H1 (cell line): ENCODE results near the gene EDEM2. TPM values are rescaled to one million over a fixed set of nuclear protein-coding genes. Genes with fewer than 3 reads are reported as not detected.

Experiments
- CTCF ChIA-PET: fragments of 300-600 bp; sonication (Branson Sonifier 250); formaldehyde crosslinking; loops from one replicate; lab custom pipeline; 2021; ENCODE audit not compliant: partially characterized antibody; lab: Charles Lee
- POLR2A ChIA-PET: fragments of 300-600 bp; sonication (Branson Sonifier 250); formaldehyde crosslinking; loops from one replicate; lab custom pipeline; 2021; ENCODE audit warnings: inconsistent platforms; ENCODE audit not compliant: partially characterized antibody; lab: Charles Lee
- DNase-seq, 2 experiments: peaks; one replicate each; pipeline versions ENCODE4 v3.0.0 to v3.0.0-alpha.2; 2010 to 2022; ENCODE audit warnings: low spot score in 2 of 2, low read depth in 1 of 2, mixed read lengths in 1 of 2
- FAIRE-seq: peaks from 2 replicates; lab custom pipeline; 2011; peaks lifted over from hg19 to GRCh38; lab: Jason Lieb, UNC
- H2AFZ ChIP-seq: 2 replicates; pipeline ENCODE4 v1.8.1; 2012; ENCODE audit warnings: low read length, inconsistent platforms
- H2AK5ac ChIP-seq: 2 replicates; pipeline ENCODE4 v1.6.1; 2013; ENCODE audit warnings: low read depth, low read length
- H2BK120ac ChIP-seq: replicated peaks from 2 replicates; pipeline ENCODE3; 2013; ENCODE audit warnings: low read depth, low read length, inconsistent platforms
- H2BK12ac ChIP-seq: 2 replicates; pipeline ENCODE4 v1.6.1; 2013; ENCODE audit warnings: low read depth, low read length
- H2BK15ac ChIP-seq: 2 replicates; pipeline ENCODE4 v1.6.1; 2013; ENCODE audit warnings: low read length
- H2BK20ac ChIP-seq: 2 replicates; pipeline ENCODE4 v1.6.1; 2013; ENCODE audit warnings: low read length
- H2BK5ac ChIP-seq: 2 replicates; pipeline ENCODE4 v1.6.1; 2013; ENCODE audit warnings: low read depth, low read length
- H3K14ac ChIP-seq: 2 replicates; pipeline ENCODE4 v1.6.1; 2013; ENCODE audit warnings: inconsistent platforms; ENCODE audit not compliant: insufficient read length
- H3K18ac ChIP-seq: 2 replicates; pipeline ENCODE4 v1.6.1; 2013; ENCODE audit warnings: low read length; ENCODE audit errors: extremely low read depth
- H3K23ac ChIP-seq: 2 replicates; pipeline ENCODE4 v1.6.1; 2013; ENCODE audit warnings: inconsistent platforms; ENCODE audit not compliant: insufficient read length
- H3K23me2 ChIP-seq: 2 replicates; pipeline ENCODE4 v1.6.1; 2013; ENCODE audit warnings: low read depth, low read length
- H3K27ac ChIP-seq: 2 replicates; pipeline ENCODE4 v1.6.1; 2011; ENCODE audit warnings: low read depth, low read length, inconsistent platforms
- H3K27me3 ChIP-seq, 4 experiments: replicated peaks in 1 of 4; 1 replicate in 1 of 4; 2 replicates in 3 of 4; pipeline versions ENCODE4 v1.6.1 to v1.8.1; 2011 to 2013; ENCODE audit warnings: low read length in 3 of 4, mild to moderate bottlenecking in 3 of 4, inconsistent platforms in 2 of 4, mixed read lengths in 2 of 4, moderate library complexity in 1 of 4; ENCODE audit not compliant: control insufficient read depth in 3 of 4, insufficient read depth in 3 of 4; ENCODE audit errors: extremely low read depth in 1 of 4
- H3K36me3 ChIP-seq, 4 experiments: 2 replicates each; pipeline versions ENCODE4 v1.6.1 to v1.8.1; 2011 to 2013; ENCODE audit warnings: mild to moderate bottlenecking in 4 of 4, low read length in 3 of 4, moderate library complexity in 2 of 4, control low read depth in 1 of 4, inconsistent platforms in 1 of 4; ENCODE audit not compliant: insufficient read depth in 4 of 4, control insufficient read depth in 2 of 4
- H3K4ac ChIP-seq: replicated peaks from 2 replicates; pipeline ENCODE3; 2013; ENCODE audit warnings: low read length, low read depth, mixed read lengths, inconsistent platforms; ENCODE audit not compliant: insufficient read length
- H3K4me1 ChIP-seq, 4 experiments: replicated peaks in 1 of 4; 1 replicate in 1 of 4; 2 replicates in 3 of 4; pipeline versions ENCODE4 v1.6.1 to v1.8.1; 2011 to 2013; ENCODE audit warnings: low read length in 3 of 4, inconsistent platforms in 2 of 4, mixed read lengths in 1 of 4; ENCODE audit not compliant: insufficient read depth in 4 of 4, control insufficient read depth in 3 of 4
- H3K4me2 ChIP-seq, 2 experiments: 2 replicates each; pipeline versions ENCODE4 v1.6.1 to v1.8.1; 2011 to 2013; ENCODE audit warnings: low read depth in 2 of 2, low read length in 2 of 2, control low read depth in 1 of 2, inconsistent platforms in 1 of 2, mild to moderate bottlenecking in 1 of 2; ENCODE audit not compliant: insufficient read depth in 1 of 2
- H3K4me3 ChIP-seq, 4 experiments: fragments of 200-600, 300-600 bp in 1 of 4; sonication (generic), shearing (Covaris generic), sonication (Bioruptor Twin) in 1 of 4; 2 replicates each; pipeline versions ENCODE4 v1.5.1 to v1.8.1; 2011 to 2016; ENCODE audit warnings: low read length in 4 of 4, low read depth in 3 of 4, control low read depth in 2 of 4, inconsistent platforms in 2 of 4, mild to moderate bottlenecking in 2 of 4, mixed read lengths in 1 of 4, moderate library complexity in 1 of 4; ENCODE audit not compliant: insufficient read depth in 2 of 4; ENCODE audit errors: extremely low read depth in 1 of 4
- H3K56ac ChIP-seq: replicated peaks from 2 replicates; pipeline ENCODE3; 2013; ENCODE audit warnings: low read depth, mild to moderate bottlenecking, mixed read lengths, low read length, inconsistent platforms; ENCODE audit not compliant: insufficient read length
- H3K79me1 ChIP-seq: 2 replicates; pipeline ENCODE4 v1.6.1; 2013; ENCODE audit warnings: low read depth, low read length, control low read depth
- H3K79me2 ChIP-seq, 2 experiments: 2 replicates each; pipeline versions ENCODE4 v1.6.1 to v1.8.1; 2012 to 2013; ENCODE audit warnings: low read length in 2 of 2, mild to moderate bottlenecking in 2 of 2, inconsistent platforms in 1 of 2; ENCODE audit not compliant: insufficient read depth in 2 of 2, control insufficient read depth in 1 of 2
- H3K9ac ChIP-seq, 4 experiments: replicated peaks in 1 of 4; 1 replicate in 1 of 4; 2 replicates in 3 of 4; pipeline versions ENCODE4 v1.6.1 to v1.8.1; 2011 to 2013; ENCODE audit warnings: low read depth in 3 of 4, low read length in 3 of 4, control low read depth in 2 of 4, mild to moderate bottlenecking in 2 of 4, moderate library complexity in 2 of 4, inconsistent platforms in 1 of 4; ENCODE audit errors: extremely low read depth in 1 of 4
- H3K9me3 ChIP-seq, 2 experiments: 2 replicates each; pipeline versions ENCODE4 v1.6.1 to v1.8.1; 2012 to 2013; ENCODE audit warnings: mild to moderate bottlenecking in 2 of 2, moderate library complexity in 2 of 2, control low read depth in 1 of 2, inconsistent platforms in 1 of 2, low read depth in 1 of 2, low read length in 1 of 2, mixed read lengths in 1 of 2; ENCODE audit not compliant: insufficient read depth in 2 of 2
- H4K20me1 ChIP-seq, 2 experiments: replicated peaks in 1 of 2; 2 replicates each; pipeline versions ENCODE3 to v1.8.1; 2011 to 2013; ENCODE audit warnings: inconsistent platforms in 2 of 2, low read length in 2 of 2, mild to moderate bottlenecking in 1 of 2; ENCODE audit not compliant: insufficient read depth in 2 of 2, control insufficient read depth in 1 of 2
- H4K5ac ChIP-seq: 2 replicates; pipeline ENCODE4 v1.6.1; 2013; ENCODE audit warnings: low read length, low read depth, mixed read lengths, inconsistent platforms; ENCODE audit not compliant: insufficient read length
- H4K8ac ChIP-seq: 2 replicates; pipeline ENCODE4 v1.8.0; 2013; ENCODE audit warnings: mild to moderate bottlenecking, moderate library complexity, low read length, inconsistent platforms; ENCODE audit not compliant: insufficient read depth; ENCODE audit errors: extremely low read depth
- H4K91ac ChIP-seq: replicated peaks from 2 replicates; pipeline ENCODE3; 2013; ENCODE audit warnings: low read length, mixed read lengths, inconsistent platforms; ENCODE audit not compliant: insufficient read length
- BCL11A ChIP-seq, 2 experiments: IDR thresholded peaks; one replicate each; pipeline ENCODE4 v1.6.1; 2011; ENCODE audit warnings: low read depth in 2 of 2, low read length in 2 of 2, mild to moderate bottlenecking in 2 of 2
- RBBP5 ChIP-seq: IDR thresholded peaks from 2 replicates; pipeline ENCODE4 v1.7.1; 2012; ENCODE audit warnings: low read depth, mild to moderate bottlenecking, inconsistent platforms, low read length, moderate library complexity, borderline replicate concordance
- WGBS, 2 experiments: shearing (Covaris generic) in 1 of 2; methylation state at CpG; one replicate each; pipeline versions ENCODE4 v1.1.6 to v1.1.7; 2013 to 2015; ENCODE audit warnings: low lambda C conversion rate in 2 of 2, mixed read lengths in 2 of 2, inconsistent platforms in 1 of 2, low coverage in 1 of 2, missing lambda C conversion rate in 1 of 2; ENCODE audit not compliant: insufficient replicate concordance in 2 of 2, insufficient coverage in 1 of 2, insufficient read length in 1 of 2; ENCODE audit errors: extremely low coverage in 1 of 2, missing lambda C conversion rate in 1 of 2; 5-methylcytosine and 5-hydroxymethylcytosine counted together
- polyA plus RNA-seq, 7 experiments: library from polyadenylated mRNA; depleted of rRNA in 3 of 7; stranded (reverse) in 5 of 7; unstranded in 2 of 7; fragments of >200 nt in 5 of 7; fragments of 200-250 nt in 2 of 7; gene quantifications; 1 replicate in 5 of 7; 2 replicates in 1 of 7; 4 replicates in 1 of 7; pipeline versions ENCODE4 v1.2.1 to v1.2.3, GENCODE V29; 2011 to 2013; ENCODE audit warnings: missing spikeins in 2 of 7, mixed read lengths in 2 of 7
- total RNA-seq: library from RNA; stranded (reverse); fragmentation: NEBNext Ultra II Directional; extraction: Animal tissue kit (Norgen Biotek cat#: 25700); gene quantifications from 2 replicates; pipeline ENCODE4 v1.2.1, GENCODE V29; 2021
- TF ChIP-seq, protein P1 (sequence below), 3 experiments: IDR thresholded peaks; 1 replicate in 2 of 3; 2 replicates in 1 of 3; pipeline versions ENCODE4 v1.5.1 to v1.6.1; 2011; ENCODE audit warnings: low read length in 3 of 3, mild to moderate bottlenecking in 3 of 3, inconsistent platforms in 2 of 3, low read depth in 1 of 3, moderate library complexity in 1 of 3; ENCODE audit not compliant: insufficient read depth in 1 of 3; ENCODE audit errors: control extremely low read depth in 1 of 3

Gene EDEM2
- total and polyA plus RNA-seq, 2 of the 8 experiments (the other 6 are each of a cell fraction or from before 2014, with no cell fraction given), result 15.2 to 19.6 TPM

DNA sequence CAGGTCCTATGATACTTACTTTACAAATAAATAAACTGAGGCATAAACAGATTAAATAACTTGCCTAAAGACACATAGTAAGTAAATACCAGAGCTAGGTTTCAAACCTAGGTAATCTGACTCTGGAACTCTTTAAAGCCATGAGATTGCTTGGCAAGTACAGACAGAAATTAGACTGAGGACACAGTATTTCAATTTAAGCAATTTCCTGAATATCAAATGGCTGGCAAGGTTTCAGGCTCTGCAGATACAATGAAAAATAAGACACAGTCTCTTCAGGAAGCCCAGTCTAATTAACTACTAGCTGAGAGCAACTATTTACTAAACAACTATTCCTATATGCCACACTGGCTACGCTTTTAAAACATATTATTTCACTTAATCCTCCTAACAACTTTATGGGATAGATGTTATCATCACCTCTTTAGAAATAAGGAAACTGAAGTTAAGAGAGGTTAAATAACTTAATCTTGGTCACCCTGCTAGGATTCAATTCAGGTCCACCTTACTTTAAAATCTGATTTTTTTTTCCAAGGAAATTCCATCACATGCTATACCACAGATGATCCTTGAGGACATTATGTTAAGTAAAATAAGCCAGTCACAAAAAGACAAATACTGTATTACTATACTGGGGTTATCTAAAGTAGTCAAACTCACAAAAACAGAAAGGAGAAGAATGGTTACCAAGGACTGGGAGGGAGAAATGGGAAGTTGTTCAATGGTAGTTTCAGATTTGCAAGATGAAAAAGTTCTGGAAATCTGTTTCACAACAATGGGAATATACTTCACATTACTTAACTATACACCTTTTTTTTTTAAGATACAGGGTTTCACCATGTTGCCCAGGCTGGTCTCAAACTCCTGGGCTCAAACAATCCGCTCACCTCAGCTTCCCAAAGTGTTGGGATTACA, 58.6 kb downstream of the EDEM2 start:
- Histone ChIP-seq H3K4ac (no peak overlapping the region), H4K8ac (no peak overlapping the region)

More for the DNA sequence above, 58.6 kb downstream of the EDEM2 start:
- Histone ChIP-seq H2BK20ac (no peak overlapping the region), H3K9me3 (no peaks in the 10 kb centered on the region), H3K9ac (no peak overlapping the region), H3K27ac (no peak overlapping the region), H3K14ac (no peak overlapping the region), H3K56ac (no peak overlapping the region), H2BK120ac (no peak overlapping the region), H4K91ac (no peak overlapping the region), H3K79me2 (peaks cover 5 to 79% of the 10 kb centered on the region in 2 experiments; a peak in 3 of 4 replicates), H3K4me2 (no peak overlapping the region), H3K18ac (no peak overlapping the region), H2BK15ac (no peak overlapping the region), H4K20me1 (peaks cover 0 to 5% of the 10 kb centered on the region in 2 experiments), H2AK5ac (no peak overlapping the region), H3K23ac (no peak overlapping the region), H3K36me3 (peaks cover 0 to 4% (median 3%) of the 10 kb centered on the region in 4 experiments; a peak in 2 of 8 replicates), H2AFZ (no peak overlapping the region), H3K27me3 (no peaks in the 10 kb centered on the region), H3K4me1 (peaks cover 0 to 10% (median 4%) of the 10 kb centered on the region in 4 experiments; a peak in 5 of 7 replicates), H2BK12ac (no peak overlapping the region), H3K4me3 (no peak overlapping the region), H2BK5ac (no peak overlapping the region), H4K5ac (no peak overlapping the region), H3K79me1 (peaks cover 2% of the 10 kb centered on the region; the same call in 1 of the 2 replicates), H3K23me2 (peaks cover 9% of the 10 kb centered on the region)
- TF ChIP-seq, protein P1, sequence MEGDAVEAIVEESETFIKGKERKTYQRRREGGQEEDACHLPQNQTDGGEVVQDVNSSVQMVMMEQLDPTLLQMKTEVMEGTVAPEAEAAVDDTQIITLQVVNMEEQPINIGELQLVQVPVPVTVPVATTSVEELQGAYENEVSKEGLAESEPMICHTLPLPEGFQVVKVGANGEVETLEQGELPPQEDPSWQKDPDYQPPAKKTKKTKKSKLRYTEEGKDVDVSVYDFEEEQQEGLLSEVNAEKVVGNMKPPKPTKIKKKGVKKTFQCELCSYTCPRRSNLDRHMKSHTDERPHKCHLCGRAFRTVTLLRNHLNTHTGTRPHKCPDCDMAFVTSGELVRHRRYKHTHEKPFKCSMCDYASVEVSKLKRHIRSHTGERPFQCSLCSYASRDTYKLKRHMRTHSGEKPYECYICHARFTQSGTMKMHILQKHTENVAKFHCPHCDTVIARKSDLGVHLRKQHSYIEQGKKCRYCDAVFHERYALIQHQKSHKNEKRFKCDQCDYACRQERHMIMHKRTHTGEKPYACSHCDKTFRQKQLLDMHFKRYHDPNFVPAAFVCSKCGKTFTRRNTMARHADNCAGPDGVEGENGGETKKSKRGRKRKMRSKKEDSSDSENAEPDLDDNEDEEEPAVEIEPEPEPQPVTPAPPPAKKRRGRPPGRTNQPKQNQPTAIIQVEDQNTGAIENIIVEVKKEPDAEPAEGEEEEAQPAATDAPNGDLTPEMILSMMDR (IDR thresholded peaks at IDR 0.05; ENCODE audit: control extremely low read depth in 1 of 3, insufficient read depth in 1 of 3, low read depth in 1 of 3, low read length in 3 of 3), result no peak
- TF ChIP-seq RBBP5, result no peak
- no peak for TF ChIP-seq BCL11A (IDR thresholded peaks at IDR 0.05; ENCODE audit: low read depth in 2 of 2, low read length in 2 of 2)
- ChIA-PET POLR2A (interaction anchor here (1.0 to 1.4 kb wide), 3 partner anchors 8 to 173 kb away, joined by 3 read pairs; no protein-coding TSS in a partner anchor), CTCF (interaction anchor here (0.6 to 1.5 kb wide), 3 partner anchors 31 to 176 kb away, joined by 3 to 4 read pairs (median 3); no protein-coding TSS in a partner anchor)
- WGBS, 2 experiments, result 85% methylated on average over 2 of the region's 2 CpGs; no CpG with 5 or more reads in 1 of the 2 experiments
- FAIRE-seq (no peak), DNase-seq (no peak)
